AG10803 (cell line): ENCODE results near the gene ADCY4.

Experiments
- DNase-seq: peaks from one replicate; pipeline ENCODE4 v3.0.0; 2010; ENCODE audit warnings: low read depth
- H3K4me3 ChIP-seq: 2 replicates; pipeline ENCODE4 v1.5.1; 2011; ENCODE audit warnings: mild to moderate bottlenecking, low read length, control low read depth
- TF ChIP-seq, protein P1 (sequence below): conservative IDR thresholded peaks from 2 replicates; pipeline ENCODE4 v1.5.1; 2011; ENCODE audit warnings: mild to moderate bottlenecking, low read length, control low read depth, inconsistent platforms

ADCY4 gene

DNA sequence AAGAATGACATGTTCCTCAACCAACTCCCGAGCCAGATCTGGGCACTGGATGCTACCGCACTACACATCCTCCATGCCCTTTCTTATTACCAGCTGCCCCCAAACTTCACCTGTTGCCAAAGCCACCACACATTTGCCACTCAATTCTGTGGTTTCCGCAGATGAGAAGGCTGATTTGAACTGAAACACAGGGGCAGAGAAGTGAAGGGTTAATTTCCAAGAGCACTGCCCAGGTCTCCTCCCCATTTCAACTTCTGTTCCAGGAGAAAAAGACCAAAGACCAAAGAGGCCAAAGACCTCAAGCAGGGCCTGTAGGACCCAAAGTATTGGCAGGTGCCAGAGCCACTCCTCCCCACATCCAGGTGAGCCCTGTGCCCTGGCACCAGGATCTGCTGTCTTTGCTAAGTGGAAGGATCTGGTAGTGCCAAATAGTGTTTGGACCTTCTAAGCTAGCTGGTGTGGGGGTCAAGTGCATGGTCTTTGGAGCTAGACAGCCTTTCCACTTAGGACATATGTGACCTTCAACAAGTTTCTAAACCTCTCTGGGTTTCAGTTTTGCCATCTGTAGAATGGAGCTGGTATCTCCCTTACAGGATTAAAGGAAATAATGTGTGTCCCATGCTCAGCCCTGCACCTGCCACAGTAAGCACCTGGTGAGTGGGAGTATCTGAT lies 43.3 kb downstream of the ADCY4 start:
- no peak for DNase-seq
- no peak overlapping the region for H3K4me3 ChIP-seq
- TF ChIP-seq, protein P1, sequence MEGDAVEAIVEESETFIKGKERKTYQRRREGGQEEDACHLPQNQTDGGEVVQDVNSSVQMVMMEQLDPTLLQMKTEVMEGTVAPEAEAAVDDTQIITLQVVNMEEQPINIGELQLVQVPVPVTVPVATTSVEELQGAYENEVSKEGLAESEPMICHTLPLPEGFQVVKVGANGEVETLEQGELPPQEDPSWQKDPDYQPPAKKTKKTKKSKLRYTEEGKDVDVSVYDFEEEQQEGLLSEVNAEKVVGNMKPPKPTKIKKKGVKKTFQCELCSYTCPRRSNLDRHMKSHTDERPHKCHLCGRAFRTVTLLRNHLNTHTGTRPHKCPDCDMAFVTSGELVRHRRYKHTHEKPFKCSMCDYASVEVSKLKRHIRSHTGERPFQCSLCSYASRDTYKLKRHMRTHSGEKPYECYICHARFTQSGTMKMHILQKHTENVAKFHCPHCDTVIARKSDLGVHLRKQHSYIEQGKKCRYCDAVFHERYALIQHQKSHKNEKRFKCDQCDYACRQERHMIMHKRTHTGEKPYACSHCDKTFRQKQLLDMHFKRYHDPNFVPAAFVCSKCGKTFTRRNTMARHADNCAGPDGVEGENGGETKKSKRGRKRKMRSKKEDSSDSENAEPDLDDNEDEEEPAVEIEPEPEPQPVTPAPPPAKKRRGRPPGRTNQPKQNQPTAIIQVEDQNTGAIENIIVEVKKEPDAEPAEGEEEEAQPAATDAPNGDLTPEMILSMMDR = no peak

DNA sequence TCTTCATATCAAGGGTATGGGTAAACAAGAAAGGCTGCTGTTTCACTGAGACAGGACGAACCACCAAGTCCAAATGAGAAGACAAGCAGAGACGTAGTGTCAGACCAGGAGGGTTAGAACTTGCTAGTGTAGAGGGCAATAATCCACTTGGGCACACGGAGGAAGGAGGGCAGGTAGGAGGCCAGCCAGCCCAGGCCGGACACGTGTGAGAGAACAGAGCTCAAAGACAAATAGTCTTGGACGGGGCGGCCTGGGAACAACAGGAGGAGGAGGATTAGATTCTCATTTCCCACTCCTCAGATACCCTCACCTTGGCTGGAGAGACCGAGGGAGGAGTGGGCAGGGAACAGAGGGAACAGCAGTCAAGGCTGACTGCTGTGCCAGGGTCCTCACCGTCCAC lies 44.1 kb downstream of the ADCY4 start:
- TF ChIP-seq, protein P1 = no peak
- no peak for DNase-seq
- H3K4me3 ChIP-seq = no peak overlapping the region

DNA sequence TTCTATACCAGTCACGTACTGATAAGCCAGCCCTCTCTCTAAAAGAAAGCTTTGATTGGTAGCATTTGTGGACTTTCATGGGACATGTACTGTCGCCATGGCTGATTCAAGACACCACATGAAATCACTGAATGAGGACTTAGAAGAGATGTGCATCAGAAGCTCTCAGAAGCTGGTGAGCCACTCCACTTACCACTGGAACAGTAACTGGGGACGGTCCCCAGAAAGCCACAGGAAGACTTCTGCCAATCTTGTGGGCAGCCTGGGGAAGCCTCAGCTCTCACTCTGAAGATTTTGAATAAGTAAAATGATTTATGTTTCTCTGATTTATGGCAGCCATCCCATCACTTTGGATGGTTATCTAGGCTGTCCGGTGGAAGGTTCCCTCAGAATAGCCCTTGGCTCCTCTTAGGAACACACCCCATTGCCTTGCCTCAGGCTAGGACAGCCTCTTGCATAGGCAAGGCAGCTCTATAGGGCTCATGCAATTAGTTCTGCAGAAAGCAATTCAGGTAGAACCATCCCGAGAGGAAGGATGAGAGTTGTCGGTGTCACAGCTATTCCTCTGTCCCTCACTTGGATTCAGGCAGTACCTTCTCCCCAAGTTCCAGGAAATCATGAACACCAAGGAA lies 45.1 kb downstream of the ADCY4 start:
- no peak overlapping the region for H3K4me3 ChIP-seq
- TF ChIP-seq, protein P1 = no peak
- DNase-seq = no peak

DNA sequence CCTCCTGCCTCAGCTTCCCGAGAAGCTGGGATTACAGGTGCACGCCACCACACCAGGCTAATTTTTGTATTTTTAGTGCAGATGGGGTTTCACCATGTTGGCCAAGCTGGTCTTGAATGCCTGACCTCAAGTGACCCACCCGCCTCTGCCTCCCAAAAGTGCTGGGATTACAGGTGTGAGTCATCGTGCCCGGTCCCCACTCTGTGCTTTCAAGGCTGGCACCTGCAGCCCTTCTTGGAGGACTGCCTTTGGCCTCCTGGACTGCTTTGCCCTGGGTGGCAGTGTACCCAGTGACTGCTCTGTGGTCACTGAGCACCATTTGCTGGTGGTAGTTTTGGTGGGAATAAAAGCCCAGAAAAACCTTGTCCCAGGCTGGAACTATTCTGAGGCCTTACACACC lies 47.9 kb downstream of the ADCY4 start:
- TF ChIP-seq, protein P1 = no peak
- H3K4me3 ChIP-seq = no peak overlapping the region
- no peak for DNase-seq

DNA sequence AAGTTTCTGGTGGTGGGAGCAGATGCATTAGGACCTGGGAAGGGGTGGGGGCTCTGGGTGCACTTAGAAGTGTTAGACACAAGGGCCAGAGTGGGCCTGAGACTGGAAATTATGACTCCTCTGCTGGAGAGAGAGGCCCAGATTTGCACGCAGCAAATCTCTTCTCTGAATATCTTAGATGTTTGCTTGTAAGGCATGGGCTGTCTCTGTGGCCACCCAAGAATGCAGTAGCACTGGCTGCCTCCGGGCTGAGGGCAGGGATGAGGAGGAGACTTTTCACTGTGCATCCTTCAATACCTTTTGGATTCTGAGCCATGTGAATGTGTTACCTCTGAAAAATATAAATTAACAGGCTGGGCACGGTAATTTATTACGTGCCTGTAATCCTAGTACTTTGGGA lies 49.5 kb downstream of the ADCY4 start:
- H3K4me3 ChIP-seq = no peak overlapping the region
- TF ChIP-seq, protein P1 = no peak
- DNase-seq = peak; percentile 45

DNA sequence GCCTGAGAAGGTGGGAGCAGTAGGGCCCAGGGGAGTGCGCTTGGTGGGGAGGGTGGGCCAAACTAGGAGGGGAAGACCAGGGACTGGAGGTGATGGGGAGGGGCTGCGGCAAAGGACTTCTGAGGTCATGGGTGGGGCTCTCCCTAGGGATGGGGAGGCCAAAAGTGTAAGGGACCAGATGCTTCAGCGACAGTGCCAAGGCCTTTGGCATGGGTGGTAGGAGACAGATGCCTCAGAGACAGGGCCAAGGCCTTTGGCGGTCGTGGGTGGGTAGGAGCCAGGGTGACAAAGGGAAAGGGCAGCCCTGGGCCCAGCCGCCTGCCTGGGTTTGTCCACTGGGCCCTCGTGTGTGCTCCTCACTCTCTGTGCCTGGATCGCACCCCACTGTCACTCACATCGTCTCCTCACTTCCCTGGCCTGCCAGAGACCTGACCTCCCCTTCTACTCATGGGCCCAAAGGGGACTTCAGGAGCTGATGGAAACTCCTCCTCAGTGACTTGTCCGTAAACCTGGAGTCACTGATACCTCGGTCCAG lies 50.3 kb downstream of the ADCY4 start:
- H3K4me3 ChIP-seq = no peak overlapping the region
- TF ChIP-seq, protein P1 = no peak
- DNase-seq = no peak

DNA sequence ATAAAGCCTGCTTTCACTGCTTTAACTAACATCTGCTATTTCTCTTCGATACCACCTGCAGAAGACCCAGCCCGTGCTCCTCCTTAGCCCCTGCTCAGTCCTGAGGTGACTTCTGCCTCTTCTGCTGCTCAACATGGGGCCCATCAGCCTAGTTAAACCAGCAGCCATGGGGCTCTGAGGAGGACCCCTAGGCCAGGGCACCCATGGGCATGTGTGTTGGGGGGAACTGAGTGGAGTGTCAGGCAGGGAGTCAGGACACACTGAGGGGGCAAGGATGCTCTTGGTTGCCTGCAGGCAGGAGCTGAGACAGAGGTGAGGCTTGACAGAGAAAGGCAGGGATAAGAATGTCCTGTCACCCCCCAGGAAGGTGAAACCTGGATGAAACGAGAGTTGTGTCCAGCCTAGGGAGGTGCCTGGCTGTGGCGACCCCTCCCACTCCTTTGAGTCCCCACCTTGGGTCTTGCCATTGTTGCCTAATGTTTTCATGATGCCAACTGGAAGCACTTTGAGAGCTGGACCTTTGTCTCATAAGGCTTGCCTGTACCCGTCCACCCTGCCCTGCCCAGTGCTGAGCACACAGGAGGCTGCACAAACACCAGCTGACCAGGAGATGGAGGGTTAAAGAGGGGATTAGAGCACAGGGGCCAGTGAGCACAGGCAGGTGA lies 50.9 kb downstream of the ADCY4 start:
- TF ChIP-seq, protein P1 = no peak
- H3K4me3 ChIP-seq = no peak overlapping the region
- no peak for DNase-seq
